Measurements from ENCODE around the gene PDE10A.

The PDE10A gene

GRCh38 chr6:165653607-165654006, 9.4 kb downstream of the PDE10A start:
- no peak for DNase-seq

- no peak for DNase-seq
These were observed 9.8 kb downstream of the PDE10A start for GRCh38 chr6:165653196-165653595.

- no peak for DNase-seq
These were observed 10.3 kb downstream of the PDE10A start for GRCh38 chr6:165652766-165653165.

GRCh38 chr6:165649166-165650137, 13.6 kb downstream of the PDE10A start:
- DNase-seq, result no peak

- DNase-seq, result no peak
These were observed 16.0 kb downstream of the PDE10A start for GRCh38 chr6:165647041-165647440.

- DNase-seq, result no peak
These were observed 17.1 kb downstream of the PDE10A start for GRCh38 chr6:165645919-165646318.

- no peak for DNase-seq
These were observed 18.3 kb downstream of the PDE10A start for GRCh38 chr6:165644586-165645266.

- no peak for DNase-seq
These were observed 20.0 kb downstream of the PDE10A start for GRCh38 chr6:165643015-165643414.

GRCh38 chr6:165641672-165642156, 21.3 kb downstream of the PDE10A start:
- no peak for DNase-seq

GRCh38 chr6:165640806-165641205, 22.2 kb downstream of the PDE10A start:
- DNase-seq, result no peak

- no peak for DNase-seq
These were observed 24.5 kb downstream of the PDE10A start for GRCh38 chr6:165638530-165638929.

GRCh38 chr6:165637586-165637985, 25.5 kb downstream of the PDE10A start:
- DNase-seq, result no peak

- no peak for DNase-seq
These were observed 26.5 kb downstream of the PDE10A start for GRCh38 chr6:165636402-165637048.

- no peak for DNase-seq
These were observed 27.1 kb downstream of the PDE10A start for GRCh38 chr6:165635965-165636364.

GRCh38 chr6:165634101-165634880, 28.8 kb downstream of the PDE10A start:
- no peak for DNase-seq

- no peak for DNase-seq
These were observed 30.8 kb downstream of the PDE10A start for GRCh38 chr6:165632194-165632593.

GRCh38 chr6:165630544-165630953, 32.5 kb downstream of the PDE10A start:
- DNase-seq, result no peak

GRCh38 chr6:165628955-165629354, 34.1 kb downstream of the PDE10A start:
- DNase-seq, result no peak

GRCh38 chr6:165627366-165627765, 35.7 kb downstream of the PDE10A start:
- no peak for DNase-seq

- no peak for DNase-seq
These were observed 36.3 kb downstream of the PDE10A start for GRCh38 chr6:165626711-165627110.

GRCh38 chr6:165624871-165625639, 38.0 kb downstream of the PDE10A start:
- DNase-seq, result no peak

GRCh38 chr6:165621940-165622339, 41.1 kb downstream of the PDE10A start:
- no peak for DNase-seq

All from CD4-positive, alpha-beta T cell treated with Interleukin-17A for 4 hours (primary cell).